H1 (cell line): Measurements from ENCODE around the gene FOXL3. TPM values are rescaled to one million over a fixed set of nuclear protein-coding genes. Genes with fewer than 3 reads are reported as not detected.

Experiments used
- CTBP2 ChIP-seq: IDR thresholded peaks from 2 replicates; pipeline ENCODE4 v1.7.0; 2011; ENCODE audit warnings: borderline replicate concordance, mild to moderate bottlenecking, moderate library complexity, mixed read lengths, low read length; ENCODE audit not compliant: insufficient read depth, insufficient read length
- EZH2 ChIP-seq: fragments of 200-600 bp; sonication (generic); IDR thresholded peaks from 2 replicates; pipeline ENCODE4 v1.7.1; 2012; ENCODE audit warnings: low read depth, mild to moderate bottlenecking, moderate library complexity, low read length, inconsistent platforms; ENCODE audit not compliant: severe bottlenecking
- HDAC2 ChIP-seq, 2 experiments: fragments of 300-600 bp in 1 of 2; sonication (generic) in 1 of 2; IDR thresholded peaks; 2 replicates each; pipeline ENCODE4 v1.6.1; 2011 to 2012; ENCODE audit warnings: low read depth in 2 of 2, low read length in 2 of 2, mild to moderate bottlenecking in 2 of 2, moderate library complexity in 2 of 2, borderline replicate concordance in 1 of 2, inconsistent platforms in 1 of 2
- MAX ChIP-seq: IDR thresholded peaks from 2 replicates; pipeline ENCODE4 v1.6.1; 2012; ENCODE audit warnings: inconsistent platforms
- POLR2A ChIP-seq, 2 experiments: IDR thresholded peaks; 1 replicate in 1 of 2; 2 replicates in 1 of 2; pipeline ENCODE4 v1.6.1; 2011; ENCODE audit warnings: low read depth in 2 of 2, low read length in 2 of 2, mild to moderate bottlenecking in 2 of 2; ENCODE audit errors: control extremely low read depth in 1 of 2
- POU5F1 ChIP-seq: IDR thresholded peaks from 2 replicates; pipeline ENCODE4 v1.6.1; 2011; ENCODE audit warnings: low read depth, mild to moderate bottlenecking, low read length, moderate library complexity
- SP4 ChIP-seq: IDR thresholded peaks from 2 replicates; pipeline ENCODE4 v1.6.1; 2012; ENCODE audit warnings: low read length, inconsistent platforms
- TAF1 ChIP-seq: IDR thresholded peaks from 2 replicates; pipeline ENCODE4 v1.6.1; 2011; ENCODE audit warnings: mild to moderate bottlenecking, low read depth, low read length
- TCF12 ChIP-seq: IDR thresholded peaks from 2 replicates; pipeline ENCODE4 v1.6.1; 2011; ENCODE audit warnings: low read depth, mild to moderate bottlenecking, low read length
- polyA plus RNA-seq, 7 experiments: library from polyadenylated mRNA; depleted of rRNA in 3 of 7; stranded (reverse) in 5 of 7; unstranded in 2 of 7; fragments of >200 nt in 5 of 7; fragments of 200-250 nt in 2 of 7; gene quantifications; 1 replicate in 5 of 7; 2 replicates in 1 of 7; 4 replicates in 1 of 7; pipeline versions ENCODE4 v1.2.1 to v1.2.3, GENCODE V29; 2011 to 2013; ENCODE audit warnings: missing spikeins in 2 of 7, mixed read lengths in 2 of 7
- total RNA-seq: library from RNA; stranded (reverse); fragmentation: NEBNext Ultra II Directional; extraction: Animal tissue kit (Norgen Biotek cat#: 25700); gene quantifications from 2 replicates; pipeline ENCODE4 v1.2.1, GENCODE V29; 2021

FOXL3 gene
- total and polyA plus RNA-seq, 2 of the 8 experiments (the other 6 are each of a cell fraction or from before 2014, with no cell fraction given) = not detected

- TF ChIP-seq CTBP2 = no peak
- TF ChIP-seq TAF1 = no peak
- no peak for TF ChIP-seq TCF12
- no peak for TF ChIP-seq EZH2
- TF ChIP-seq MAX = no peak
- TF ChIP-seq SP4 = no peak
- no peak for TF ChIP-seq POU5F1
- no peak for TF ChIP-seq POLR2A (IDR thresholded peaks at IDR 0.05; ENCODE audit: control extremely low read depth in 1 of 2, low read depth in 2 of 2, low read length in 2 of 2)
- TF ChIP-seq HDAC2 (IDR thresholded peaks at IDR 0.05; ENCODE audit: borderline replicate concordance in 1 of 2, low read depth in 2 of 2, low read length in 2 of 2) = no peak
- TF ChIP-seq, all 59 proteins: peak for 0
Measured at GRCh38 chr7:273327-273726, 16.6 kb upstream of the FOXL3 start (continued).
